Fibroblast of gingiva (primary cell): ENCODE data around the gene CAPSL.
"Not testable (repeated sequence)": the region's sequence is repeated elsewhere in the genome, so short reads cannot be mapped to it uniquely, and the experiment has no call there.

Experiments
- DNase-seq: peaks from one replicate; pipeline ENCODE4 v3.0.0-alpha.2; 2011; ENCODE audit warnings: low read depth

Gene CAPSL

DNA sequence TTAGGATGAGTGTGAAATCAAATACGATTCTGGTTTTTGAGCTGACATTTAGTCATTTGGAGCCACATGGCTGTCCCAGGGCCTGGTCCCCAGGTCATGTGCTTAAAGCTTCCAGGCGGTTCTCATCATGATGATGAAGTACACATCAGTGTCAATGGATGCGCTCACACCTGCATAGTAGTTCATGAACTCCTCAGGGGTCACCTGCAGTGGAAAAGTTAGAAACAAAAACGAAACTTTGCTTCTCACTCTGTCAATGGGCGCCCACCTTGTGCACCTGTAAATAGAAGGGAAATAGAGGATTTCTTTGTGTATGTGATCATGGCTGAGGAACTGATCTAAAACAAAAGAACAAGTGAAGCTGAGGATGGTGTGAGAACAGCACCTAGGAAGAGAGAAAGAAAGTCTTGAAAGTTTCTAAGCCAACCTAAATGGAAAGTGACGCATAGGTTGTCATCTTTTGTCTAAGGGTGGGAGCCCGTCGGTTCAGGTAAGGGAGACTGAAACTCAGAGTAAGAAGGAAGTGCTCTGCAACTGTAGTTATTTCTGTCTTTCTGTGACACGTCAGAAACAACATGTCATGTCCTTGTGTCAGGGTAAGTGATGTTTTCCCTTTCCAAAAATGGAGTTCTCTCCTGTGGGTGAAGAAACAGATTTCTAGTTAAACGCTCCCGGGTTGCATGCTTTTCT, 33.8 kb downstream of the CAPSL start:
- DNase-seq = no peak

DNA sequence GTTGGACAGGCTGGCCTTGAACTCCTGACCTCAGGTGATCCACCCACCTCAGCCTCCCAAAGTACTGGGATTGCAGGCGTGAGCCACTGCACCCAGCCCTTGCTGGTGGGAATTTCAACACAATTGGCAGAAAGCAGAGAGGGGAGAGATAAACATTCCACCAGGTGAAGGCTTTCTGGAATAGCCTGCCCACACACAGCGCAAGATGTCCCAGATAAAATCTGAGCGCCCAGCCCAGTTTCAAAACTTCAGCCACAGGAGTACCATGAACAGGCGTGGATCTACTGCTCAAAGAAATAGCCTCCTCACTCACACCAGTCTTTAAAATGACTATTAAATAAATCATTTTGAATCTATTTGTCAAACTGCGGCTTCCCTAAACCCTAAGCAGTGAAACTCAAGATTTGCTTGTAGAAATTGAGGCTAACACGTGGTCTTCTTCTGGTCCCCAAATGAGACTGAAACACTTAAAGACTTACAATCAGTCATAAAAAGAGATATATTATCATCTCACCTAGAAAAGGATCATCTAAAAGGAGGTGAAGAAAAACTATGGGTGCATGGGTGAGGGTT, 34.7 kb downstream of the CAPSL start:
- DNase-seq = no peak

GRCh38 chr5:35902046-35902672, 36.3 kb downstream of the CAPSL start:
- DNase-seq = no peak

- no peak for DNase-seq
Observed at GRCh38 chr5:35900972-35901695, 37.3 kb downstream of the CAPSL start.

DNA sequence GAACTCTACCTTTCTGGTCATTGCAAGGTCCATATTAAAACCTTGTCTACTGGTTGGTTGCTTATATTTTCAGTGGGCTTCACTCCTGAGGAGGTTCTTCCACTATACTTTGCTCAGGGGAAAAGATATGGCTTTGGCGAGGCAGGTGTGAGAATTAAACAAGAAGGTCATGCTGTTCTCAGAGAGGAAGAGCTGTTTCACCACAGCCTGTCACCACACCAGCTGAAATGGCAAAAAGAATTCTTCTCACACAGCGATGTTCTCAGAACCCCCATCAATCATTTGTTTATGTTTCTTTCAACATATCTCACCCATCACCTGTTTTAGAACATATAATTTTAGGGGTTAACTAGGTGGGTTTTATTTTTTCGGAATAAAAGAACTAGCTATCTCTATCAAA, 38.6 kb downstream of the CAPSL start:
- no peak for DNase-seq

- no peak for DNase-seq
Observed at GRCh38 chr5:35898952-35899660, 39.3 kb downstream of the CAPSL start.

DNA sequence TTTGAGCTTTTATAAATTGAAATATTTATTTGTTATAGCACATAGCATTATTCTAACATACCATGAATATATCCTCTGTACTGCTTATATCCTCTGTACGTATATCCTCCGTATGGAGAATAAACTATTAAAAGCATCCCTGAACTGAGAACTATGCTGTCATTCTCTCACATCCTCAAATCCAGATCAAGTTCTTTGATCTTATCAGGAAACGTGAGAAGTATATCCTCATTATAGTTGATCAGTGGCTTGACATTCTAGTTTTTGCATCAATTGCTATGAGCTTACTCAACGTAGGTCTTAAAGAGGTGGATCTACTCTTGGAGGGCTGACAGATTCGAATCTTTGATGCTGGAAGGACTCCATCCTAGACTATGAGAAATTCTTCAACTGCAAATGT, 44.3 kb downstream of the CAPSL start:
- DNase-seq = no peak

GRCh38 chr5:35892799-35893198, 45.6 kb downstream of the CAPSL start:
- not testable (repeated sequence) for DNase-seq

GRCh38 chr5:35890021-35891020, 48.1 kb downstream of the CAPSL start:
- peak; percentile 60 for DNase-seq

- DNase-seq = no peak
Observed at GRCh38 chr5:35887321-35888100, 50.9 kb downstream of the CAPSL start.

DNA sequence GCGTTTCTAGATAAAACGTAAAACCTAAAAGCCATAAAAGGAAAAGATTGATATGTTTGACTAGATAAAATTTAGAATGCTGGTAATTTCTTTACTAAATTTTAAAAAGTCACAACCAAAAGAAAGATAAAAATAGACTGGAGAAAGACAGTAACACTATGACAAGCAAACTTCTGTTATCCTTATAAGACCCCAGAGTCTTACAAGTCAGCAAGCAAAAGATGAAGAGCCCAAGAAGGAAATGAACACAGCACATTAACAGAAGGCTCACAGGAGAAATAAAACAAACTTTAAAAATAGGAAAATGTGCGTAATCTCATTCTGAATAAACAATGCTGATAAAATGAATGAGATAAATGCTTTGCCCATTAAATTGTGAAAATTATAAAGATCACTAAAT, 52.0 kb downstream of the CAPSL start:
- DNase-seq = no peak

DNA sequence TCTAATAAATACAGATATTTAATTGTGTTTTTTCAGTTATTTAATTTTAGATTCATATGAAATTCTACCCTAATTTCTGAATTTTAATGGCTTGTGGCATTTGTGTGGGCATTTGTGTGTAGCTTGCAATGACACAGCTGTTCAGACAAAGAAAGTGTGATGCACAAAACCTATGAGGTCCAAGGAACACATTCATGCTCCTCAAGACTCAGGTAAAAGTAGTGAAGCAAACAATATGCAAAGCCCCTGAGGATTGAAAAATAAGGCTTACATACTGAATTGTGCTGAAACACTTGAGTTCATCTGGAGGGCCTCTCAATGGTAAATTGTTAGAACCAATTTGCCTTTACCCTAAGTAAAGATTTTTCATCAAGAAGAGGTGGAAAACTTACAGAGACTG, 53.6 kb downstream of the CAPSL start:
- no peak for DNase-seq

DNA sequence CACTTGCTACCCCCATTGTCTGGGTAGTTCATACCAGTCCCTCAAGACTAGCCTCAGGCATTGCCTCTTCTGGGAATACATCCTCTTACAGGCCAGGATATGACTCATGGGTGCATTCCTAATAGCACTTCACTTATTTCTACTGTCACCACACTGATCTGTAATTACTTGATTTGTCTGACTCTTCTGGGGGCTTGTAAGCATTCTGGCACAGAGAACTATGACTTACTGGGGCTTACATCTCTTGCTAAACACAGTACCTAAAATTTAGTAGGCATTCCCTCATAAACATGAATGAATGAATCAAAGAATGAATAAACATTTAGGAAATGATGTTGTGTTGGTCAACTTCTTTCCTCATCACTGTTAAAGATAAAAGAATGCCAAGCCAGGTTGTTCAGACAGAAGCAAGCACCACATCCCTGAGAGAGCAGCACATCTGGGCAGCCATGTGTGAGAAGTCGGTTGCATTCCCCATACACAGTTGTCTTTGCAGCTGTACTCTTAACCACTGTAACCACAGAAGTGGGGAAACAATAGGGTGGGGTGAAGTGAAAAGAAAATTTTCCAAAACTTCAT, 54.1 kb downstream of the CAPSL start:
- DNase-seq = peak; percentile 75

DNA sequence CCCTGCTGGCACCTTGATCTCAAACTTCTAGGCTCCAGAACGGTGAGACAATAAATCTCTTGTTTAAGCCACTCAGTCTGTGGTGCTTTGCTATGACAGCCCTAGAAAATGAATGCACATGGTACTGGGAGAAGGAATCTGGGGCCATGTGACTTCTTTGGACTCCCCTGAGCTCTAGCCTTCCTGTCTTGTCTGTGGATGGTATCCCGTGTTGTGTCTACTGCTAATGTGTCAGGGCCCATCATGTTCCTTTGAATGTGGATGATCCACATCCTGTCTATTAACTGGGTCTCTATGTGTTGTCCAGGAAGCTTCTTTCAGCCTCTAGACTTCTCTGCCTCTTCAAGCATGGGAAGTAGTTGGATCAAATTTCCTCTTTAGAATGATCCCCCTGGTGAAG, 56.7 kb downstream of the CAPSL start:
- DNase-seq = no peak

- DNase-seq = no peak
Observed at GRCh38 chr5:35880156-35880555, 58.3 kb downstream of the CAPSL start.

DNA sequence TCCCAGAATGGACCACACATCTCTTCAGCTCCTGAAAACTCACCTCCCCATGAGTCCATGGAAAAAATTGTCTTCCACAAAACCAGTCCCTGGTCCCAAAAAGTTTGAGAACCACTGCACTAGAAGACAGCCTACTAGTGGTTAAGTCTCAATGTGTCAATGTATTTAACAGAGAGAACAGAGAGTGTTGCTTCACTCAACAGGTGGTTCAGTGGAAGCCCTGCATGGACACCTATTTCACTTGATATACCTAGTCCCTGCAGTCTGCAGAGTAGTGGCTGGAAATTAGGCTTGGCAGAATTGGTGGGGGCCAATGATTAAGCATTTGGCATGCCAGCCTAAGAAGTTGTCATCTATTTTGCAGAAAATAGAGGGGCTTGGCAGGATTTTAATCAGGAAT, 58.8 kb downstream of the CAPSL start:
- DNase-seq = no peak

DNA sequence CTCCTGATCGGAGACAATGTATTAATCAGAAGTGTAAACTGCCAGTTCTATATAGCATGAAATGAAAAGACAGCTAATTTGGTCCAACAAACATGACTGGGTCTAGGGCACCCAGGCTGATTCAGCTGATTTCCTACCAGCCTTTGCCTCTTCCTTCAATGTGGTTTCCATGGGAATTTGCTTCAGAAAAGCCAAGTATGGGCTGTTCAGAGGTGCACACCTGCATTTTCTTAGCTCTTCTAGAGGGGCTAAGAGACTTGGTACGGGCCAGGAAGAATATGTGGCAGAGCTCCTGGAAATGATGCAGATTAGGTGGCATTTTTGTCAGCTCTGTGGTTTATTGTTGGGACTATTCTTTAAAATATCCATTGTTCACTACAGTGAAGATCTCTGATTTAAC, 59.3 kb downstream of the CAPSL start:
- no peak for DNase-seq

DNA sequence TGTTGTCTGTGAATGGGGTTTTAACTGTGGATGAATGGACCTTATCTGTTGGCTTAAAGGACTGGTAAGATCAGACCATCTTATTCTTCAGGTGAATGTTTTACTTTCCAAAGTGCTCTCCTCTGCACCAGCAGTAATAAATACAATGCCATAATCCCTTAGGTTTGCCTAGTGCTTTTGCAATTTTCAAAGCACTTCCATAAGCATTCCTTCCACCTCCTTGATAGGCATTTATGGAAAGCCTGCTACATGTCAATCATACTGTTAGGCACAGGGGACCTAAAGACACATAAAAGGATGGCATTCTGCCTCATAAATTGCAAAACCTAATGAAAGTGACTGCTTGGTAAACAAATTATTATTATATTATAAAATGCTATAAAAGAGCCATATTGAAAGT, 60.3 kb downstream of the CAPSL start:
- no peak for DNase-seq

GRCh38 chr5:35877655-35878054, 60.8 kb downstream of the CAPSL start:
- no peak for DNase-seq

DNA sequence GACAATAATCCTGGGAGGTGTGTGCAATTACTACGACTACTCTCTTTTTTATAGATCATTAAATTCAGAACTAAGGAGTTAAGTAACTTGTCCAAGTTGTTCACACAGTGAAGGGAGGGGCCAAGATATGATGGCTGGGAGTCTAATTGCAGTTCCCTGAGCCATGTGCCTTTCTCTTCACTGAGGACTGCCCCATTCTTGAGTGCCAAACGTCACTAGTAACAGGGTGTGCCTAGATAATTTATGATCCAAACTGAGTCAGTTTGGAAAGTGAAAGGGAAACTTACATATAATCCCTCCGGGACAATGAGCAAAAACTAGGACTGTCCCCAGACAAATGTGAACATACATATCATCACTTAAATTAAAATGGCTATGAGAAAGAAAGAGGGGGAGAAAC, 61.5 kb downstream of the CAPSL start:
- peak; percentile 26 for DNase-seq
